ENCODE results near the gene PPIB.

DNA sequence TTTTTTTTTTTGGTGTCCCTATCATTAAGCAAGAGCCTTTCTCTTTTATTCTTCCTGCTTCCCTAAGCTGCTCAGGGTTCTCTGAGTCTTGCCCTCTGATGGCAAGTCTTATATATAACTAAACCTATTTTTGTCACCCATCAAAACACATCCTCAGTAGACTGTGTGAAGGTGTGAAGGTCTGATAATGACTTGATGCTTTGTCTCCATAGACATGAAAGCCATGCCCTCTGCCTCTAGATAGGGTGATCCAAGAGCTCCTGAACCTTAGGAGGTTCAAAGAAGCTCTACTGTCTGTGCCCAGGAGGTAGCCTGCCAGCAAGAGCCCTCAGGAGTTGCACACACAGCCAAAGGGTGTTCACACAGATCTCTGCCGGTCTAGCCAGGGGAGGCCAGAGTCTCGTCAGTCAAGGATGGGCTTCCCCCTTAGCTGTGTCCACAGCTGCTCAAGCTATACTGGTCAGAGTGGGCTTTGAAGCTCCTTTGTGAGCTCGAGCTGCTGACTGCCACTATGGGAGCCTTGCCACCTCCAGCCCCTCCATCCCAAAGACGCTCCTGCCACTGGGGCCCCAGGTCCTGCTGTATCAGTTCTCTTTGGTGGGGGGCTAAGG, 24.4 kb downstream of the PPIB start:
- TF ChIP-seq CTCF (IDR thresholded peaks at IDR 0.05 in 8 of 11, conservative IDR thresholded peaks at IDR 0.05 in 3 of 11): no peak
- TF ChIP-seq POLR2A (IDR thresholded peaks at IDR 0.05): no peak

Data from spleen (tissue), 7 donors.